GM21576 (cell line): ENCODE data around the gene ULK4.
"Not testable (repeated sequence)": the region's sequence is repeated elsewhere in the genome, so short reads cannot be mapped to it uniquely, and the experiment has no call there.

Experiments
- ATAC-seq: cut with Tn5 transposase; IDR thresholded peaks from one replicate; pipeline ENCODE4 v1.9.1; 2021; ENCODE audit warnings: mild to moderate bottlenecking, moderate library complexity; ENCODE audit not compliant: unreplicated experiment

ULK4 gene

GRCh38 chr3:41284934-41285333 lies 677.0 kb downstream of the ULK4 start:
- not testable (repeated sequence) for ATAC-seq

DNA sequence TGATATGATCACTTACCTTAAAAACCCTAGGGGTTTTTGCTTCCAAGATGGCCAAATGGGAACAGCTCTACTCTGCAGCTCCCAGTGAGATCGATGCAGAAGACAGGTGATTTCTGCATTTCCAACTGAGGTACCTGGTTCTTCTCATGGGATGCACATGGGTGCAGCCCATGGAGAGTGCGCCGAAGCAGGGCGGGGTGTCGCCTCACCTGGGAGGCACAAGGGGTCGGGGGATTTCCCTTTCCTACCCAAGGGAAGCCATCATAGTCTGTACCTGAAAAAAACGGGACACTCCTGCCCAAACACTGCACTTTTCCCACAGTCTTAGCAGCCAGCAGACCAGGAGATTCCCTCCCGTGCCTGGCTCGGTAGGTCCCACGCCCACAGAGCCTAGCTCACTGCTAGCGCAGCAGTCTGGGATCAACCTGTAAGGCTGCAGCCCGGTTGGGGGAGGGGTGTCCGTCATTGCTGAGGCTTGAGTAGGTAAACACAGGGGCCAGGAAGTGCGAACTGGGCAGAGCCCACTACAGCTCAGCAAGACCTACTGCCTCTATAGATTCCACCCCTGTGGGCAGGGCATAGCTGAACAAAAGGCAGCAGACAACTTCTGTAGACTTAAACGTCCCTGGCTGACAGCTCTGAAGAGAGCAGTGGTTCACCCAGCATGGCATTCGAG lies 684.0 kb downstream of the ULK4 start:
- ATAC-seq: no peak

DNA sequence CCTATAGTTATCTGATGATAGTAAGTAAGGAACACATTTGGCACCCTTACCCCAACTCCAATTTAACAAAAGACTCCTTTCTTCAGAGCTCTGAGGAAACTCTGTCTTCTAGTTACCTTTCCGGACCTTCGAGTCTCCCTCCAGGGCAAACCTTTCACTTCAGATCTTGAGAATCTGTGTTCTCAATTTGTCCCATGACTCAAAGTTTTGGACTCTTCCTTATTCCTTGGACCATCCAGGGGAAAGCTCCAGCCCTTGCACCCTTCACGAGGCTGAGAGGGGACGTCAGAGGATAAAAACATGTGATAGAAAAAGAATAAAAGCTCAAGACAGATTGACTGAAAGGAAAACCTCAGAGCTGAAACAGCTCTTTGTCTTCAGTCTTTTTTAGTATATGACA lies 685.7 kb downstream of the ULK4 start:
- ATAC-seq: no peak

DNA sequence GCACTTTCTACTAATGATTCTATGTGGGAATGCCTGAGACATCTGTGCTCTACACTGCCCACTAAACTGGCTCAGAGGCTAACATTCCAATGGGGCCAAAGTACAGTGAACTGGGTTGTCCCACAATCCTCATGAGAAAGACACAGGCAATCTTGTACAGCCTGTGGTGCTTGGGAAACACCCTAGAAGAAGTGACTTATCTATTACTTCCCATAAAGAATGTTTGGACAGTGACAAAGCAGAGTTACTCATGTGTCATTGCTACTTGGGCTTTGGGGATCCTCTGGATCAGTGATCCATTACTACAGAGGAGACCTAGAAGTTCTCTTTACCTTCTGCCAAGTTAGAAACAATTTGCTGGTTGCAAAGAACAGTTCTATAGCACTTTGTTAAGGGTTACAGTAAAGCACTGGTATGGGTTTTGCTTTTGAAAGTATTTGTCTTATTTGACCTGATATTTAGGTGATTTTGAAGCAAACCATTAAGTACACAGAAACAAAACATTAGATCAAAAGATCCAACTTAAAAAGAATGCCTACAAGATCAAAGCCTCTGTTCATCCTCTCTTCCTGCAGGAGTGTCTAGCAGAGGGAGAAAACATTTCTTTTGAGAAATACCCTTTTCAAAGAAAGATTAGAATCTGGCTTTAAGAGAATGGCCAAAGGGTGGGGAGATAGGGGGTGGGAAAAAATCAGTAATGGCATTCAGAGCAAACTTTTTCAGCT lies 686.8 kb downstream of the ULK4 start:
- ATAC-seq: no peak

- no peak for ATAC-seq
Measured at GRCh38 chr3:41272667-41273066, 689.2 kb downstream of the ULK4 start.

DNA sequence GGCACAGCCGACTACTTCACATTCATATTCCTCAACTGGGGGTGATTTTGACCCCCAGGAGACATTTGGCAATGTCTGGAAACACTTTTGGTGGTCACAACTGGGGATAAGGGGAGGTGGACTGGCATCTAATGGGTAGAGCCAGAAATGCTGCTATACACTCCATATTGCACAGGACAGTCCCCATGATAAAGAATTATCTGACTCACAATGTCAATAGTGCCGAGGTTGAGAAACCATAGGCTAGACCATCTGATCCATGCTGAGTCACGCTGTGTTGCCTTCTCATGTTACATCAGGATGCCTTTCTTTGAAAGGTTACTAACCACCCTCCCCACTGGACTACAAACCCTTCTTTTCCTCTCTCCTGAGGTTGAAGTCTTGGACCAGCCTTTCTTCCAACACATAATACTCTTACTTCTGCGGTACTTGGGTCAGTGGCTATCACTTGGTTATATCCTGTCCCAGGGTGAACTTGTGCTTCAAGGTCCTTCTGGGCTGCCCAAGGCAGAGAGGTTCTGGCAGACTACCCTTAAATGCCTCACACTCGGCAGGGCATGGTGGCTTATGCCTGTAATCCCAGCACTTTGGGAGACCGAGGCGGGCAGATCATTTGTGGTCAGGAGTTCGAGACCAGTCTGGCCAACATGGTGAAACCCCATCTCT lies 693.8 kb downstream of the ULK4 start:
- no peak for ATAC-seq

- ATAC-seq: no peak
Measured at GRCh38 chr3:41265823-41266273, 696.1 kb downstream of the ULK4 start.

- no peak for ATAC-seq
Measured at GRCh38 chr3:41265011-41265545, 696.8 kb downstream of the ULK4 start.

DNA sequence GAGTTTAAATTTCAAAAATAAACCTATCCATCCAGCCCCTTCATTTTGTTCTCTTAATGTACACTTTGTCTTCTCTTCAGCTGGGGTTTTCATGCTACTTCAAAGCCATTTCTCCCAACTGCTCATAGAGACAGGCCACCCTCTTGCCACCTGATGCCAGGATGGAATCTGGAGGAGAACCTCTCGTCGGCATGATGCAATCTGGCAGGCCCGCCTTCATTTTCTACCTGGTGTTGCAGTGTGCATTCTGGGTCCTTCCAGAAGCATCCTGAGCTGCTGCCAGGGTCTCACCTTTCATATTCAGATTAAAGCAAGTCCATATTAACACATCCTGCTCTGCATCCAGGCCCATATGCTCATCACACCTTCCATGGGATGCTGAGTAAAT lies 701.8 kb downstream of the ULK4 start:
- no peak for ATAC-seq

DNA sequence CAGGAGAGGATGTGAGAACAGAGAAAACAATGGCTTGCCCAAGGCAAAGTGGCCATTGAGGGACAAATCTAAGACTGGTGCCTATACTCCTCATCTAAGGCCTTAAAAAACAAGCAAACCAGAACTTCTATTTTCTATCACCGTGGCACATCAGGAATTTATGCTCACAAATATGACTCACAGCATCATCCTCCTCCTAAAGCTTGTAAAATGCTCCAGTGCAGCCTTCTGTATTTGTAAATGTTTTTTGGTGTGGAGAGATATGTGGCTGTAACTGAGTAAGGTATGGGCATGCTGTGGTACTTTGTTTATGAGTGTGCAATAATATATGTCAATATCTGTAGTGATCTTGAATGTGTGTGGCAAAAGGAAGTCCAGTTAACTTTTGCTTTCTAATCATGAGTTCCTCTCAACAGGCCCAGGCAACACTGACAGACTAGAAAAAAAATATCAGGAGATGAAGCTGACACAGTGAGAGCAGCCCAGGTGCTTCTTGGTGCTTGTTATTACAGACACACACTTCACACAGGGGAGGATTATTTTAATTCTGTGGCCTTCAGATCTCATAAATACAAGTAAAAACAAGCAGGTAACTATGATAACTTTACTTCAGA lies 702.3 kb downstream of the ULK4 start:
- ATAC-seq: no peak

DNA sequence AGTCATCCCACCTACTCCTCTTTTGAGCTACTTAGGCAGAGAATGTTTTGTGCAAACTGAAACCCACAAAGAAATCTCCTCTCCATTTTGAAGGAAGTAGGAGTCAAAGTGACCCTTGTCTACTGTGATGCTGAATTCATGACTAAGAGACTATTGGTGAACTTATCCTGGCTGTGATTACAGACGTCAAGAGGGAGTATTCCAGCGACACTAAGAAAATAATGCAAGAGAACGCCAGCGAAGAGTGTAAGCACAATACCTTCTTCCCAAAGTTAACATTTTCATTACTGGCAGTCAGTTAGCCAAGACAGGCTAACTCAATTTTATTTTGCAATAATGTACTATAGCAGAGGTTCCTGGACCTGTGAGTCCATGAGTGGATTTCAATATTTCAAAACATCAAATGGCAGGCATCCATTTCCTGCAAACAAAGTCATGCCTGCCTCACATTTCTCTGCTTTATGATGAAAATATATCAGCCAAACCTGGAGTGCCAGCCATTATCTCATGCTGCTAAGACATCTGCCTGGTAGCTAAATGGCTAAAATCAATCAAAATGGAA lies 703.6 kb downstream of the ULK4 start:
- ATAC-seq: no peak

DNA sequence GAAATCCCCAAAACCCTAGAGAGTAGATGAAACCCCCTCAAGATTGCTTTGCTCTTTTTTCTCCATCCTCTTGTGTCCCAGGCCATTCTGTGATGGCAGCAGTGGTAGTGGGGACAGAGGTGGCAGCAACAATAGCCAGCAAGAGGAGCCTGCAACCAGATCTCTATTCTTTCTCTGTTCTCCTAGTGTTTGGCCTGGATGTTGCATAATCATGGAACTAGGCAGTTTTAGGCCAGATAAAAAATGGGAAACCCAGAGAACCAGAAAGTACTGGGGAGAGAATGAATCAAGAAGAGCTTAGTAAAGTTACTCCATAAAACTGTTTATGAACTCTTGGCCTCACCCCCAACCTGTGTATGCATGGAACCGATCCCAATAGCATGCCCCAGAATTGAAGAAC lies 710.3 kb downstream of the ULK4 start:
- ATAC-seq: no peak

DNA sequence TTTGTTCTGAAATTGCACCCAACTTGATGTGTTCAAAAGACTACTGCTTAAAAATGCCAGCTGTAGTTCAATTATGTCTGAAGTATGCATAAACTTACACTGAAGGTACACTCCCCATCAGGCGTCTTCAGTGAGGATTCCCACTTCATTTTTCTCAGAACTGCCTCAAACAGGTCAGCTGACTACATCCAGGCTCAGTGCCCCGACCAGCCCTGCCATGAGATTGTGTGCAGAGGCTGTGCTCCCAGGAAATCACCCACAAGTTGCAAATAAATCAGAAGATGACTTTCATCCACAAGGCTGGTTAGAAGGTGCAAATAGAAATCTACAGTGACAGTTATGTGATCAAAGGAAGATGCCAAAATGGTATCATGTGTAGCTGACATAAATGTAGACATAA lies 711.1 kb downstream of the ULK4 start:
- ATAC-seq: no peak

DNA sequence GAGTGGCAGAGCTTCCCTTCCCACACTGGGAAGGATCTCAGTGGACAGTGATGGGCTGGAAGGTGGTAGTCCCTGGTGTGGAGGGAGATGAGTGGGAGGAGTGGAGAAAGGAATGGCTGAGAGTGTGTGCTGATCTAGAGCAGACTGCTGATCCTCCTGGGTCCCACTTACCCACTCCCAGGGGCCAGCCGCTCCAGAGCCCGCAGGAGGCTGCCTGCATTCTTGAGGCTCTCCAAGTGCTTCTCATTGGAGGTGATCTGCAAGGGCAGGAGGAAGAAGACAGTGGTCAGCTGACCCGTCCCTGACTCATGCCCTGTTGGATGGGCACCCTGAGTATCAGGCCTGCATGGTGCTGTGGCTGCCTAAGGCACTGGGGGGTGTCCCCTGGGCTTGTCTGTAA lies 712.6 kb downstream of the ULK4 start:
- ATAC-seq: no peak

GRCh38 chr3:41248525-41248924 lies 713.4 kb downstream of the ULK4 start:
- no peak for ATAC-seq

GRCh38 chr3:41247055-41248004 lies 714.6 kb downstream of the ULK4 start:
- no peak for ATAC-seq

- no peak for ATAC-seq
Measured at GRCh38 chr3:41244620-41245336, 717.1 kb downstream of the ULK4 start.

DNA sequence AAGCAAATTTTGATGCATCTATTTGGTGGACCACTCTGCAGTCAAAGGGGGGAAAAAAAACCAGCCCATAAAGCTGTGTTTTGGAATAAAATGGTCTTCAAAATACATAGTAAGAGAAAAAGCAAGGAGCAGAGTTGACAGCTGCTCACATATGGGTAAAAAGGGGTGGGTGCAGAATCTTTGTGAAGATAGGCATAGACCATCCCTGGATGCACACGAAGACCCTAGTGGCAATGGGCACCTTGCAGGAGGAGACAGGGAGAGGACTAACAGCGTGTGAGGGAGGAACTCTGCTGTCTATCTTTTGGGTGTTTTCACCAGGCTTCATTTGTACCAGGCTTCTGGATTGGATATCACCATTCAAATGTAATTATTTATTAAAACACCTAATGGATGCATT lies 718.7 kb downstream of the ULK4 start:
- no peak for ATAC-seq
